GM13977 (cell line): ENCODE measurements around the gene KRCC1.

ENCODE experiments used
- DNase-seq: peaks from one replicate; pipeline ENCODE4 v3.0.0; 2012; ENCODE audit warnings: low spot score
- in situ Hi-C: fragments of 300-500 bp; cut with MboI; formaldehyde crosslinking; loops from one replicate; pipeline ENCODE4 v1.12.0; 2022; ENCODE audit warnings: low sequenced_read_pairs, low pct_unique_long_range_greater_than_20kb, mixed read lengths, inconsistent platforms; ENCODE audit not compliant: unreplicated experiment
- TF ChIP-seq, protein P1 (sequence below): IDR thresholded peaks from 2 replicates; pipeline ENCODE4 v1.5.1; 2012; ENCODE audit warnings: mild to moderate bottlenecking, control low read depth; ENCODE audit not compliant: insufficient read depth; ENCODE audit errors: extremely low read depth, missing control alignments

The KRCC1 gene

DNA sequence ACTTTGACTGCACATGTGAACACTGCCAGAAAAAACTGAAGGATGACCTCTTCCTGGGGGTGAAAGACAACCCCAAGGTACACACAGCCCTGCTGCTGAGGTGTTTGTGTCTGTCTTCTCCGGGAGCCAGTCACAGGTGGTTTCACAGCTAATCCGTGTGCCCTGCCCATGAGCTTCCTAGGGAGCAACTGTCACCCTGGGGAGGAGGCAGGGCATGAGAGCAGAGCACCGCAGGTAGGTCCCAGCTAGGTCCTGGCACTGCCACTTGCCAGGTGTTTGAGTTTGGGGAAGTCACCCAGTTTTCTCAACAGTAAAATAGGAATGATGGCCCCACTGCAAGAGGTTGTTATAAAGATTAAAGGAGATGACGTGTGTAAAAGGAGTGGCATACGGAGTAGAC, 41.1 kb upstream of the KRCC1 start:
- in situ Hi-C loops, result no loop called here

DNA sequence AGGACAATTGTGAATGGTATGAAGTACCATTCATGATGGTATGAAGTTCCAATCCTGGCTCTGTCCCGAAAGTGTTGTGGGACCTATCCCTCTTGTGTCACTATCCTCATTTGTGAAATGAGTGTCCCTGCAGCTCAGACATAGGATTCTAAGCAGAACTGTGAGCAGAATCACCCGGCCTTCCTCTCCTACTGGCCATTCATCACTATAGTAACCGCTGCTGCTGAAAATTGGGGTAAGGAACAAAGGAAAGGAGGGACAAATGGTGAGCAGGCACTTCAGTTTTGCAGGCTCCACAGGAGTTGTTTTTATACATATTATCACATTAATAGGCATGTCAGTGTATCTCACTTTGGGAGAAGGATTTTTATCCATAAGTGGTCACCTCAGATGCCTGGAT, 39.4 kb upstream of the KRCC1 start:
- no peak for DNase-seq
- in situ Hi-C loops, result no loop called here
- TF ChIP-seq, protein P1, sequence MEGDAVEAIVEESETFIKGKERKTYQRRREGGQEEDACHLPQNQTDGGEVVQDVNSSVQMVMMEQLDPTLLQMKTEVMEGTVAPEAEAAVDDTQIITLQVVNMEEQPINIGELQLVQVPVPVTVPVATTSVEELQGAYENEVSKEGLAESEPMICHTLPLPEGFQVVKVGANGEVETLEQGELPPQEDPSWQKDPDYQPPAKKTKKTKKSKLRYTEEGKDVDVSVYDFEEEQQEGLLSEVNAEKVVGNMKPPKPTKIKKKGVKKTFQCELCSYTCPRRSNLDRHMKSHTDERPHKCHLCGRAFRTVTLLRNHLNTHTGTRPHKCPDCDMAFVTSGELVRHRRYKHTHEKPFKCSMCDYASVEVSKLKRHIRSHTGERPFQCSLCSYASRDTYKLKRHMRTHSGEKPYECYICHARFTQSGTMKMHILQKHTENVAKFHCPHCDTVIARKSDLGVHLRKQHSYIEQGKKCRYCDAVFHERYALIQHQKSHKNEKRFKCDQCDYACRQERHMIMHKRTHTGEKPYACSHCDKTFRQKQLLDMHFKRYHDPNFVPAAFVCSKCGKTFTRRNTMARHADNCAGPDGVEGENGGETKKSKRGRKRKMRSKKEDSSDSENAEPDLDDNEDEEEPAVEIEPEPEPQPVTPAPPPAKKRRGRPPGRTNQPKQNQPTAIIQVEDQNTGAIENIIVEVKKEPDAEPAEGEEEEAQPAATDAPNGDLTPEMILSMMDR, result no peak

More for the DNA sequence above, 41.1 kb upstream of the KRCC1 start:
- TF ChIP-seq, protein P1, result no peak
- DNase-seq, result no peak

DNA sequence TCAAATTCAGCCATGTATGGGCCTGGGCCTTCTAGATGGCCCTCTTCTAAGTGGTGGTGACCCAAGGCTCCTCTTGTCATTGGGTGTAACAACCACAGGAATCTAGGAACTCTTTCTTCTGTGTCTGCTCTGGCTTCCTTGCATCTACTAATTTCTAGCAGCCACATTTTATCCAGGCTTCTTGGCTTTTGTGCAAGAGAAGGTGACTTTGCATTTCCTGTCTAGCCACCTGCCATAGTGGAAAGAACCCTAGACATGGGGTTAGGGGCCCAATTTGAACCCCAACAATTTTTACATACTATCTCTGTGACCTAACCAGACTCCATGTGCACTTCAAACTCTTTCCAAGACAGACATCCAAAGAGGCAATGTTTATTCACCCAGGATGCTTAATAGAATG, 37.2 kb upstream of the KRCC1 start:
- TF ChIP-seq, protein P1, result no peak
- no peak for DNase-seq
- in situ Hi-C loops, result no loop called here

DNA sequence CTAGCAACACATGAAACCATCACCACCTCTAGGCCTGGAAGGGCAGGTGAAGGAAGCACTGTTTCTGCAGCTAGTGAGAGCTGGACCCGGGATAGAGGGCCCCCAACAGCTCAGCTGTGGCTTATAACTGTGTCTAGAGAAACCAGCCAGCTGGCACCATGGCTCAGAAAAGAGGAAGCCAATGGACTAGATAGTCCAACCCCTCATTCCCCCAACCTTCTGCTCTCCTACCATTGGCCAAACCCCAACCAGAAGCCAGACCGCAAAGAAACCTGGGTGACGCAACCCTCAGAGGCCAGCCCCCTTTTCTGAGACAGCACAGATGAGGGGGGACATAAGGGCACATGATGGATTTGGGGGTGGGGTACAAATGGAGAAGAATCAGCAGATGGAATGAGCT, 36.4 kb upstream of the KRCC1 start:
- TF ChIP-seq, protein P1, result no peak
- no peak for DNase-seq
- in situ Hi-C loops, result no loop called here

DNA sequence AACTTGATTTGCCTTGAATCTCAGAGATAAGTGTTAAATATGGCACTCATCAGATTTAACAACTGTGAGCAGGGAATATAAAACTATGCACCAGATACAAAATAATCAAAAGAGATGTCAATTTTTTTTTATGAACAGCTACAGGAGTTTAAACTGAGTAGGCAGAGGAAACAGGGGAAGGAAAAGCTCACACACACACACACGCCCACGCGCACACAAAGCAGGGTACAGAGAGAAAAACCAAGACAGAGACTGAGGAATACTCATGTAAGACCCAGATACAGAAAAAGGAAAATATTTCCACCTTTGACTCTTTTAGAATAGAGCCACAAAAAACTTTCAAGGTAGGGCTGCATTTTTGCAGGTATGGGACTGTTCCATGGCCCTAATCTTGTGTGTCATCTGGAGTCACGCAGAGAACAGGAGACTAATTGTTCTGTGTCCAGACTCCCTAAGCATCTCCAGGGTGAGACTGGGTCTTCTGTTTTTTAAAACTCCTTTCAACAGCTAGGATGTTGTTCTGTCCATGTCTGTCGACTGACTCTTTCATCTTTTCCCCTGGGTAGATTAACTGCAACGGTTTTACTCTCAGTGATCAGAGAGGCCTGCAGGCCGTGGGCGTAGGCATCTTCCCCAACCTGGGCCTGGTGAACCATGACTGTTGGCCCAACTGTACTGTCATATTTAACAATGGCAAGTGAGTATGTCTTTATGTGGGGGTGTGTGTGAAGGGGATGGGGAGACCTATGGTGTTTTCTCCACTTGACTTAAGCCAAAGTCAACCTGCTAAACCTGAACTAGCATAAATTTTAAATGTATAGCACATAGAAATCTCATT, 35.1 kb upstream of the KRCC1 start:
- in situ Hi-C loops, result no loop called here
- no peak for DNase-seq
- TF ChIP-seq, protein P1, result no peak

DNA sequence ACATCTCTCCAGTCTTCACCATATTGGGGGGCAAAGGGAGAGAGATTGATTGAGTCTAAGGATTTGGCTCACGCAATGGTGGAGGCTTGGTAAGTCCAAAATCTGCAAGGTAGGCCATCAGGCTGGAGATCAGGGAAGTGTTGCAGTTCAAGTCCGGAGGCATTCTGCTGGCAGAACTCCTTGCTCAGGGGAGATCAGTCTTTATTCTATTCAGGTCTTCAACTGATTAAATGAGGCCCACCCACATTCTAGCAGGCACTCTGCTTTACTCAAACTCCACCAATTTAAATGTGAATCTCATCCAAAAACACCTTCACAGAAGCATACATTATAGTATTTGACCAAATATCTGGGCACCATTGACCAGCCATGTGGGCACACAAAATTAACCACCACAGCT, 33.4 kb upstream of the KRCC1 start:
- TF ChIP-seq, protein P1, result no peak
- DNase-seq, result no peak
- in situ Hi-C loops, result no loop called here
